ENCODE data around the gene HIVEP3. TPM values are rescaled to one million over a fixed set of nuclear protein-coding genes. Genes with fewer than 3 reads are reported as not detected.

The HIVEP3 gene
- total and polyA plus RNA-seq, 5 experiments from 2014 or later: 5.5 to 9.8 (median 6.3) TPM

GRCh38 chr1:41475346-41475745, 443.4 kb downstream of the HIVEP3 start:
- no peaks in the 10 kb centered on the region for H3K36me3 Mint-ChIP-seq
- ATAC-seq (no peak), DNase-seq (peak in 1 of 10 donors; percentile 16)
- peaks cover 0 to 3% (median 0%) of the 10 kb centered on the region in 5 donors for H3K27me3 Mint-ChIP-seq
- no peak overlapping the region for H3K4me3 Mint-ChIP-seq
- POLR2A ChIA-PET: no interaction called here
- no peaks in the 10 kb centered on the region for H3K9me3 Mint-ChIP-seq
- no peak overlapping the region for H3K27ac Mint-ChIP-seq
- H3K4me1 Mint-ChIP-seq: peaks cover 0 to 3% (median 0%) of the 10 kb centered on the region in 4 donors

GRCh38 chr1:41474490-41475271, 444.0 kb downstream of the HIVEP3 start:
- H3K9me3 Mint-ChIP-seq: no peaks in the 10 kb centered on the region
- ATAC-seq (no peak), DNase-seq (peak in 1 of 10 donors; percentile 30)
- peaks cover 0 to 2% (median 0%) of the 10 kb centered on the region in 4 donors for H3K4me1 Mint-ChIP-seq
- peaks cover 0 to 1% (median 0%) of the 10 kb centered on the region in 5 donors for H3K27me3 Mint-ChIP-seq
- H3K4me3 Mint-ChIP-seq: no peak overlapping the region
- H3K27ac Mint-ChIP-seq: no peak overlapping the region
- POLR2A ChIA-PET: no interaction called here
- H3K36me3 Mint-ChIP-seq: no peaks in the 10 kb centered on the region

GRCh38 chr1:41473738-41474362, 444.9 kb downstream of the HIVEP3 start:
- H3K9me3 Mint-ChIP-seq: no peaks in the 10 kb centered on the region
- peaks cover 0 to 4% (median 0%) of the 10 kb centered on the region in 5 donors for H3K27me3 Mint-ChIP-seq
- H3K4me1 Mint-ChIP-seq: peaks cover 0 to 1% (median 0%) of the 10 kb centered on the region in 4 donors
- H3K4me3 Mint-ChIP-seq: no peak overlapping the region
- POLR2A ChIA-PET: no interaction called here
- no peak overlapping the region for H3K27ac Mint-ChIP-seq
- ATAC-seq: no peak
- peak in 1 of 10 donors; percentile 49 for DNase-seq
- no peaks in the 10 kb centered on the region for H3K36me3 Mint-ChIP-seq

GRCh38 chr1:41471658-41472057, 447.1 kb downstream of the HIVEP3 start:
- Mint-ChIP-seq H3K27me3 (peaks cover 0 to 5% (median 0%) of the 10 kb centered on the region in 5 donors), H3K36me3 (no peaks in the 10 kb centered on the region), H3K4me3 (no peak overlapping the region), H3K4me1 (peaks cover 0 to 1% (median 0%) of the 10 kb centered on the region in 4 donors), H3K9me3 (no peaks in the 10 kb centered on the region), H3K27ac (no peak overlapping the region)
- DNase-seq (no peak), ATAC-seq (no peak)
- POLR2A ChIA-PET: no interaction called here

- H3K27ac Mint-ChIP-seq: no peak overlapping the region
- DNase-seq (no peak), ATAC-seq (no peak)
- H3K4me3 Mint-ChIP-seq: no peak overlapping the region
- POLR2A ChIA-PET: no interaction called here
- no peaks in the 10 kb centered on the region for H3K9me3 Mint-ChIP-seq
- no peaks in the 10 kb centered on the region for H3K36me3 Mint-ChIP-seq
- no peaks in the 10 kb centered on the region for H3K4me1 Mint-ChIP-seq
- peaks cover 0 to 6% (median 0%) of the 10 kb centered on the region in 5 donors for H3K27me3 Mint-ChIP-seq
Observed at GRCh38 chr1:41469706-41470105, 449.0 kb downstream of the HIVEP3 start.

GRCh38 chr1:41468122-41468762, 450.5 kb downstream of the HIVEP3 start:
- Mint-ChIP-seq H3K36me3 (no peaks in the 10 kb centered on the region), H3K27me3 (peaks cover 0 to 6% (median 0%) of the 10 kb centered on the region in 5 donors), H3K4me1 (no peaks in the 10 kb centered on the region), H3K27ac (no peak overlapping the region), H3K4me3 (no peak overlapping the region), H3K9me3 (no peaks in the 10 kb centered on the region)
- POLR2A ChIA-PET: interaction anchor here (0.7 kb wide), 1 partner anchor 14 kb away, joined by 3 read pairs; no protein-coding TSS in a partner anchor
- no peak for ATAC-seq
- DNase-seq: no peak

GRCh38 chr1:41467673-41468072, 451.0 kb downstream of the HIVEP3 start:
- POLR2A ChIA-PET: no interaction called here
- Mint-ChIP-seq H3K27ac (no peak overlapping the region), H3K27me3 (peaks cover 0 to 6% (median 0%) of the 10 kb centered on the region in 5 donors), H3K4me1 (no peaks in the 10 kb centered on the region), H3K9me3 (no peaks in the 10 kb centered on the region), H3K4me3 (no peak overlapping the region), H3K36me3 (no peaks in the 10 kb centered on the region)
- DNase-seq (no peak), ATAC-seq (no peak)

GRCh38 chr1:41466146-41466545, 452.6 kb downstream of the HIVEP3 start:
- Mint-ChIP-seq H3K36me3 (no peaks in the 10 kb centered on the region), H3K4me1 (no peaks in the 10 kb centered on the region), H3K27ac (no peak overlapping the region), H3K27me3 (peaks cover 0 to 6% (median 0%) of the 10 kb centered on the region in 5 donors), H3K9me3 (no peaks in the 10 kb centered on the region), H3K4me3 (no peak overlapping the region)
- DNase-seq (no peak), ATAC-seq (no peak)
- POLR2A ChIA-PET: no interaction called here

- H3K27me3 Mint-ChIP-seq: peaks cover 0 to 6% (median 0%) of the 10 kb centered on the region in 5 donors
- POLR2A ChIA-PET: no interaction called here
- H3K27ac Mint-ChIP-seq: no peak overlapping the region
- H3K4me1 Mint-ChIP-seq: no peaks in the 10 kb centered on the region
- H3K4me3 Mint-ChIP-seq: no peak overlapping the region
- H3K36me3 Mint-ChIP-seq: no peaks in the 10 kb centered on the region
- ATAC-seq (no peak), DNase-seq (no peak)
- H3K9me3 Mint-ChIP-seq: no peaks in the 10 kb centered on the region
Observed at GRCh38 chr1:41465741-41466140, 453.0 kb downstream of the HIVEP3 start.

GRCh38 chr1:41464885-41465284, 453.8 kb downstream of the HIVEP3 start:
- H3K4me1 Mint-ChIP-seq: no peaks in the 10 kb centered on the region
- H3K36me3 Mint-ChIP-seq: no peaks in the 10 kb centered on the region
- H3K27me3 Mint-ChIP-seq: peaks cover 0 to 6% (median 0%) of the 10 kb centered on the region in 5 donors
- H3K4me3 Mint-ChIP-seq: no peak overlapping the region
- H3K27ac Mint-ChIP-seq: no peak overlapping the region
- POLR2A ChIA-PET: no interaction called here
- ATAC-seq (no peak), DNase-seq (no peak)
- H3K9me3 Mint-ChIP-seq: no peaks in the 10 kb centered on the region

- Mint-ChIP-seq H3K4me3 (no peak overlapping the region), H3K27ac (no peak overlapping the region), H3K9me3 (no peaks in the 10 kb centered on the region), H3K4me1 (no peaks in the 10 kb centered on the region), H3K36me3 (no peaks in the 10 kb centered on the region), H3K27me3 (peaks cover 0 to 2% (median 0%) of the 10 kb centered on the region in 5 donors)
- POLR2A ChIA-PET: no interaction called here
- DNase-seq (no peak), ATAC-seq (no peak)
Observed at GRCh38 chr1:41463516-41463915, 455.2 kb downstream of the HIVEP3 start.

GRCh38 chr1:41462680-41463004, 456.1 kb downstream of the HIVEP3 start:
- no peak for DNase-seq
- no peak for ATAC-seq
- H3K36me3 Mint-ChIP-seq: no peaks in the 10 kb centered on the region
- H3K4me3 Mint-ChIP-seq: no peak overlapping the region
- no peak overlapping the region for H3K27ac Mint-ChIP-seq
- POLR2A ChIA-PET: no interaction called here
- H3K4me1 Mint-ChIP-seq: no peaks in the 10 kb centered on the region
- H3K27me3 Mint-ChIP-seq: peaks cover 0 to 2% (median 0%) of the 10 kb centered on the region in 5 donors
- no peaks in the 10 kb centered on the region for H3K9me3 Mint-ChIP-seq

All from naive thymus-derived CD8-positive, alpha-beta T cell (primary cell).